Measurements from ENCODE around the gene SLC22A14. TPM values are rescaled to one million over a fixed set of nuclear protein-coding genes. Genes with fewer than 3 reads are reported as not detected.

The SLC22A14 gene
- total and polyA plus RNA-seq, 2 donors (not counting 3 experiments of a cell fraction or from before 2014, with no cell fraction given): not detected

GRCh38 chr3:38274864-38275649 is 7.0 kb upstream of the SLC22A14 start:
- Histone ChIP-seq H3K4me3 (replicated peaks in 1 of 3; ENCODE audit: insufficient read depth in 1 of 3, low read depth in 1 of 3, low read length in 3 of 3) (no peak overlapping the region), H3K4me1 (ENCODE audit: control insufficient read depth, extremely low read depth, insufficient read depth, low read length) (no peaks in the 10 kb centered on the region), H3K9ac (replicated peaks; ENCODE audit: extremely low read depth, insufficient read depth, low read length) (no peak overlapping the region), H3K4me2 (ENCODE audit: insufficient read depth, low read length) (no peak overlapping the region), H3K27ac (ENCODE audit: insufficient read depth, low read depth, low read length) (no peak overlapping the region), H2AFZ (ENCODE audit: low read depth, low read length) (no peak overlapping the region), H3K9me1 (replicated peaks; ENCODE audit: control insufficient read depth, extremely low read depth, insufficient read depth, low read length) (no peaks in the 10 kb centered on the region), H3K79me2 (ENCODE audit: control insufficient read depth, insufficient read depth, low read length) (no peaks in the 10 kb centered on the region), H3K36me3 (ENCODE audit: control insufficient read depth in 2 of 2, extremely low read depth in 1 of 2, insufficient read depth in 2 of 2, low read length in 2 of 2) (no peaks in the 10 kb centered on the region), H3K9me3 (replicated peaks; ENCODE audit: control insufficient read depth, insufficient read depth, low read length) (no peaks in the 10 kb centered on the region), H4K20me1 (replicated peaks; ENCODE audit: control insufficient read depth, extremely low read depth, insufficient read depth, low read length) (no peaks in the 10 kb centered on the region), H3K27me3 (ENCODE audit: control insufficient read depth in 2 of 2, insufficient read depth in 2 of 2, low read length in 2 of 2) (no peaks in the 10 kb centered on the region)
- TF ChIP-seq POLR2A (IDR thresholded peaks at IDR 0.05; ENCODE audit: low read depth, low read length) (no peak), FOS (IDR thresholded peaks at IDR 0.05; ENCODE audit: borderline replicate concordance, insufficient read depth, low read length) (no peak), POLR2AphosphoS5 (IDR thresholded peaks at IDR 0.05; ENCODE audit: insufficient read depth, low read depth, low read length) (no peak), MAX (IDR thresholded peaks at IDR 0.05; ENCODE audit: insufficient read depth, insufficient read length) (no peak), JUN (IDR thresholded peaks at IDR 0.05; ENCODE audit: borderline replicate concordance, insufficient read depth, insufficient read length, low read depth) (no peak), GATA2 (IDR thresholded peaks at IDR 0.05; ENCODE audit: insufficient read depth, insufficient read length, low read depth, low read length) (no peak), CTCF (IDR thresholded peaks at IDR 0.05; ENCODE audit: extremely low read depth in 1 of 2, insufficient read depth in 1 of 2, low read depth in 1 of 2, low read length in 2 of 2) (no peak), EZH2 (IDR thresholded peaks at IDR 0.05; ENCODE audit: borderline replicate concordance, low read depth, low read length, severe bottlenecking) (no peak), MYC (IDR thresholded peaks at IDR 0.05; ENCODE audit: low read depth, low read length) (no peak)
- BruUV-seq (replicated peaks): no TSS peak
- FAIRE-seq: no peak
- CTCF ChIA-PET: interaction anchor here (1.2 kb wide), 1 partner anchor 9 kb away, joined by 3 read pairs; the partner anchor contains the start of gene SLC22A13
- dilution Hi-C loops (cut with MboI; ENCODE audit: extremely low pct_ligation_motif_present, low sequenced_read_pairs): no loop called here
- DNase-seq (ENCODE audit: low read depth, low spot score): no peak
- POLR2A ChIA-PET: no interaction called here
- intact Hi-C loops (cut with micrococcal nuclease): no loop called here

Measured in endothelial cell of umbilical vein (primary cell).